ENCODE measurements around the gene FAM118B.

DNA sequence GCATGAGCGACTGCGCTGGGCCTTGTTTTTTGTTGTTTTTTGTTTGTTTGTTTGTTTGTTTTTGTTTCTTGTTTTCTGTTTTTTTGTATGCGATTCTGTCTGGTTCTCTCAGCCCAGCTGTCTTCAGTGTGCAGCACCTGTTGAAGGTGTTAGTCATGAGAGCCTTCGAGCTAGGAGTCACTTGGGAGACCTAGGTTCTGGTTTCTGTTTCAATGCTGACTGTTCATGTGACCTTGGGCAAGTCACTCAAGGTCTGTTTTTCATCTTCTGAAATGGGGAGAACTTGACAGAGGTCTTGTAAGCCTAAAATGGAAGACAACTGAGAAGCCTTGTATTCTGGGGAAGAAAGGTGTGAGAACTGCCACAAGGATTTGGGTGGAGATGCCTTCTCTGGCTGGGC is 94.1 kb downstream of the FAM118B start:
- no peak for TF ChIP-seq POLR2A (IDR thresholded peaks at IDR 0.05; ENCODE audit: low read length)
- no peak for TF ChIP-seq GATA1 (IDR thresholded peaks at IDR 0.05; ENCODE audit: low read depth, low read length)
